GM15510 (cell line): Measurements from ENCODE around the gene DCPS.

ENCODE experiments used
- POLR2A ChIP-seq: IDR thresholded peaks from 3 replicates; pipeline ENCODE4 v1.6.1; 2011; ENCODE audit warnings: borderline replicate concordance; ENCODE audit not compliant: insufficient read length; ENCODE audit errors: extremely low read depth

DCPS gene

GRCh38 chr11:126360049-126360446, 56.2 kb downstream of the DCPS start:
- TF ChIP-seq POLR2A: no peak

- no peak for TF ChIP-seq POLR2A
Measured at GRCh38 chr11:126361400-126361799, 57.5 kb downstream of the DCPS start.

- no peak for TF ChIP-seq POLR2A
Measured at GRCh38 chr11:126362879-126363655, 59.2 kb downstream of the DCPS start.

- no peak for TF ChIP-seq POLR2A
Measured at GRCh38 chr11:126363706-126364248, 59.9 kb downstream of the DCPS start.

GRCh38 chr11:126366064-126366822, 62.4 kb downstream of the DCPS start:
- no peak for TF ChIP-seq POLR2A

- no peak for TF ChIP-seq POLR2A
Measured at GRCh38 chr11:126370016-126370415, 66.2 kb downstream of the DCPS start.

- no peak for TF ChIP-seq POLR2A
Measured at GRCh38 chr11:126371595-126371994, 67.7 kb downstream of the DCPS start.

- no peak for TF ChIP-seq POLR2A
Measured at GRCh38 chr11:126375726-126376125, 71.9 kb downstream of the DCPS start.

- TF ChIP-seq POLR2A: no peak
Measured at GRCh38 chr11:126378763-126379162, 74.9 kb downstream of the DCPS start.

GRCh38 chr11:126380909-126381308, 77.0 kb downstream of the DCPS start:
- TF ChIP-seq POLR2A: no peak

- TF ChIP-seq POLR2A: no peak
Measured at GRCh38 chr11:126383339-126384335, 79.8 kb downstream of the DCPS start.

- no peak for TF ChIP-seq POLR2A
Measured at GRCh38 chr11:126384449-126385070, 80.7 kb downstream of the DCPS start.

- TF ChIP-seq POLR2A: no peak
Measured at GRCh38 chr11:126385991-126386728, 82.3 kb downstream of the DCPS start.
